GM23338 (cell line): ENCODE measurements around the gene SNX15.

Experiments used
- CREB1 ChIP-seq: fragments of 250-450 bp; sonication (Bioruptor Pico); IDR thresholded peaks from 2 replicates; pipeline ENCODE4 v1.5.0; 2020; ENCODE audit warnings: low read depth, mild to moderate bottlenecking, moderate library complexity
- EZH2 ChIP-seq: fragments of 200-600 bp; sonication (generic); IDR thresholded peaks from one replicate; pipeline ENCODE4 v1.8.0; 2017; ENCODE audit warnings: antibody characterized with exemption, mild to moderate bottlenecking, low read depth; ENCODE audit not compliant: unreplicated experiment
- EZH2phosphoT487 ChIP-seq: fragments of 200-600 bp; sonication (generic); IDR thresholded peaks from one replicate; pipeline ENCODE4 v1.8.1; 2018; ENCODE audit warnings: antibody characterized with exemption; ENCODE audit not compliant: unreplicated experiment
- JUNB ChIP-seq: IDR thresholded peaks from one replicate; pipeline ENCODE4 v1.6.1; 2016; ENCODE audit warnings: antibody characterized with exemption; ENCODE audit not compliant: unreplicated experiment
- POLR2AphosphoS5 ChIP-seq: IDR thresholded peaks from 2 replicates; pipeline ENCODE4 v1.6.1; 2016; ENCODE audit warnings: antibody characterized with exemption, low read depth
- STAT1 ChIP-seq: IDR thresholded peaks from one replicate; pipeline ENCODE4 v1.6.1; 2016; ENCODE audit warnings: antibody characterized with exemption; ENCODE audit not compliant: unreplicated experiment
- ZNF114 ChIP-seq: fragments of 250-450 bp; sonication (Bioruptor Pico); IDR thresholded peaks from 2 replicates; pipeline ENCODE4 v1.5.0; 2020; ENCODE audit warnings: mild to moderate bottlenecking, moderate library complexity
- TF ChIP-seq, protein P1 (sequence below), 2 experiments: fragments of 200-600 bp in 1 of 2; sonication (generic) in 1 of 2; conservative IDR thresholded peaks; 2 replicates each; pipeline versions ENCODE4 v1.5.1 to v1.6.1; 2016 to 2017; ENCODE audit warnings: antibody characterized with exemption in 2 of 2, low read depth in 2 of 2, mild to moderate bottlenecking in 2 of 2, moderate library complexity in 1 of 2
- TF ChIP-seq, protein P2 (sequence below): IDR thresholded peaks from one replicate; pipeline ENCODE4 v1.6.1; 2018; ENCODE audit warnings: antibody characterized with exemption; ENCODE audit not compliant: unreplicated experiment
- TF ChIP-seq, protein P3 (sequence below): IDR thresholded peaks from 2 replicates; pipeline ENCODE4 v1.6.1; 2016; ENCODE audit warnings: antibody characterized with exemption
- TF ChIP-seq, protein P4 (sequence below): fragments of 250-450 bp; sonication (Bioruptor Pico); IDR thresholded peaks from 2 replicates; pipeline ENCODE4 v1.5.0; 2020; ENCODE audit warnings: mild to moderate bottlenecking, moderate library complexity

DNA sequence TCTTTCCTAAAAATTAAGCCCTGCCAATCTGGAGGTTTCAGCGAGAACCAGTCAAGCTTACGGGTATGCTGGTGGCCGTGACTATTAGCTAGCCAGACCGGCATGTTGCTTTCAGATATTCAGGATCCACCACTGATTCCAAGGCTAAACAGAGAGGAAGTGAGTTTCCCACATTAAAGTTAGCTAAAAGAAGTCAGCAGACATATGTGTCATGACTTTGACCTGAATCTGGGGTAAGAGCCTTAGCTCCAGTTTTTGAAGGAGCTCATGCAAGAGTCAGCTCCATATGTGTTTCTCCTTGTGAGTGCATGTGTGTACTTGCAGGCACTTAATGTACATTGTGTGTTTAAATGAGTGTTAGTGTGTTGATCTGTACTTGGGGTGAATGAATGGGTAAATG, 58.2 kb downstream of the SNX15 start:
- TF ChIP-seq, protein P1, sequence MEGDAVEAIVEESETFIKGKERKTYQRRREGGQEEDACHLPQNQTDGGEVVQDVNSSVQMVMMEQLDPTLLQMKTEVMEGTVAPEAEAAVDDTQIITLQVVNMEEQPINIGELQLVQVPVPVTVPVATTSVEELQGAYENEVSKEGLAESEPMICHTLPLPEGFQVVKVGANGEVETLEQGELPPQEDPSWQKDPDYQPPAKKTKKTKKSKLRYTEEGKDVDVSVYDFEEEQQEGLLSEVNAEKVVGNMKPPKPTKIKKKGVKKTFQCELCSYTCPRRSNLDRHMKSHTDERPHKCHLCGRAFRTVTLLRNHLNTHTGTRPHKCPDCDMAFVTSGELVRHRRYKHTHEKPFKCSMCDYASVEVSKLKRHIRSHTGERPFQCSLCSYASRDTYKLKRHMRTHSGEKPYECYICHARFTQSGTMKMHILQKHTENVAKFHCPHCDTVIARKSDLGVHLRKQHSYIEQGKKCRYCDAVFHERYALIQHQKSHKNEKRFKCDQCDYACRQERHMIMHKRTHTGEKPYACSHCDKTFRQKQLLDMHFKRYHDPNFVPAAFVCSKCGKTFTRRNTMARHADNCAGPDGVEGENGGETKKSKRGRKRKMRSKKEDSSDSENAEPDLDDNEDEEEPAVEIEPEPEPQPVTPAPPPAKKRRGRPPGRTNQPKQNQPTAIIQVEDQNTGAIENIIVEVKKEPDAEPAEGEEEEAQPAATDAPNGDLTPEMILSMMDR (conservative IDR thresholded peaks at IDR 0.05; ENCODE audit: low read depth in 2 of 2) = no peak
- TF ChIP-seq EZH2 (no peak), JUNB (no peak), CREB1 (CRISPR knock-in tag) (no peak), EZH2phosphoT487 (no peak), POLR2AphosphoS5 (no peak), STAT1 (no peak), ZNF114 (no peak)
- TF ChIP-seq, protein P2, sequence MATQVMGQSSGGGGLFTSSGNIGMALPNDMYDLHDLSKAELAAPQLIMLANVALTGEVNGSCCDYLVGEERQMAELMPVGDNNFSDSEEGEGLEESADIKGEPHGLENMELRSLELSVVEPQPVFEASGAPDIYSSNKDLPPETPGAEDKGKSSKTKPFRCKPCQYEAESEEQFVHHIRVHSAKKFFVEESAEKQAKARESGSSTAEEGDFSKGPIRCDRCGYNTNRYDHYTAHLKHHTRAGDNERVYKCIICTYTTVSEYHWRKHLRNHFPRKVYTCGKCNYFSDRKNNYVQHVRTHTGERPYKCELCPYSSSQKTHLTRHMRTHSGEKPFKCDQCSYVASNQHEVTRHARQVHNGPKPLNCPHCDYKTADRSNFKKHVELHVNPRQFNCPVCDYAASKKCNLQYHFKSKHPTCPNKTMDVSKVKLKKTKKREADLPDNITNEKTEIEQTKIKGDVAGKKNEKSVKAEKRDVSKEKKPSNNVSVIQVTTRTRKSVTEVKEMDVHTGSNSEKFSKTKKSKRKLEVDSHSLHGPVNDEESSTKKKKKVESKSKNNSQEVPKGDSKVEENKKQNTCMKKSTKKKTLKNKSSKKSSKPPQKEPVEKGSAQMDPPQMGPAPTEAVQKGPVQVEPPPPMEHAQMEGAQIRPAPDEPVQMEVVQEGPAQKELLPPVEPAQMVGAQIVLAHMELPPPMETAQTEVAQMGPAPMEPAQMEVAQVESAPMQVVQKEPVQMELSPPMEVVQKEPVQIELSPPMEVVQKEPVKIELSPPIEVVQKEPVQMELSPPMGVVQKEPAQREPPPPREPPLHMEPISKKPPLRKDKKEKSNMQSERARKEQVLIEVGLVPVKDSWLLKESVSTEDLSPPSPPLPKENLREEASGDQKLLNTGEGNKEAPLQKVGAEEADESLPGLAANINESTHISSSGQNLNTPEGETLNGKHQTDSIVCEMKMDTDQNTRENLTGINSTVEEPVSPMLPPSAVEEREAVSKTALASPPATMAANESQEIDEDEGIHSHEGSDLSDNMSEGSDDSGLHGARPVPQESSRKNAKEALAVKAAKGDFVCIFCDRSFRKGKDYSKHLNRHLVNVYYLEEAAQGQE = no peak
- TF ChIP-seq, protein P3, sequence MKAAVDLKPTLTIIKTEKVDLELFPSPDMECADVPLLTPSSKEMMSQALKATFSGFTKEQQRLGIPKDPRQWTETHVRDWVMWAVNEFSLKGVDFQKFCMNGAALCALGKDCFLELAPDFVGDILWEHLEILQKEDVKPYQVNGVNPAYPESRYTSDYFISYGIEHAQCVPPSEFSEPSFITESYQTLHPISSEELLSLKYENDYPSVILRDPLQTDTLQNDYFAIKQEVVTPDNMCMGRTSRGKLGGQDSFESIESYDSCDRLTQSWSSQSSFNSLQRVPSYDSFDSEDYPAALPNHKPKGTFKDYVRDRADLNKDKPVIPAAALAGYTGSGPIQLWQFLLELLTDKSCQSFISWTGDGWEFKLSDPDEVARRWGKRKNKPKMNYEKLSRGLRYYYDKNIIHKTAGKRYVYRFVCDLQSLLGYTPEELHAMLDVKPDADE = no peak
- TF ChIP-seq, protein P4, sequence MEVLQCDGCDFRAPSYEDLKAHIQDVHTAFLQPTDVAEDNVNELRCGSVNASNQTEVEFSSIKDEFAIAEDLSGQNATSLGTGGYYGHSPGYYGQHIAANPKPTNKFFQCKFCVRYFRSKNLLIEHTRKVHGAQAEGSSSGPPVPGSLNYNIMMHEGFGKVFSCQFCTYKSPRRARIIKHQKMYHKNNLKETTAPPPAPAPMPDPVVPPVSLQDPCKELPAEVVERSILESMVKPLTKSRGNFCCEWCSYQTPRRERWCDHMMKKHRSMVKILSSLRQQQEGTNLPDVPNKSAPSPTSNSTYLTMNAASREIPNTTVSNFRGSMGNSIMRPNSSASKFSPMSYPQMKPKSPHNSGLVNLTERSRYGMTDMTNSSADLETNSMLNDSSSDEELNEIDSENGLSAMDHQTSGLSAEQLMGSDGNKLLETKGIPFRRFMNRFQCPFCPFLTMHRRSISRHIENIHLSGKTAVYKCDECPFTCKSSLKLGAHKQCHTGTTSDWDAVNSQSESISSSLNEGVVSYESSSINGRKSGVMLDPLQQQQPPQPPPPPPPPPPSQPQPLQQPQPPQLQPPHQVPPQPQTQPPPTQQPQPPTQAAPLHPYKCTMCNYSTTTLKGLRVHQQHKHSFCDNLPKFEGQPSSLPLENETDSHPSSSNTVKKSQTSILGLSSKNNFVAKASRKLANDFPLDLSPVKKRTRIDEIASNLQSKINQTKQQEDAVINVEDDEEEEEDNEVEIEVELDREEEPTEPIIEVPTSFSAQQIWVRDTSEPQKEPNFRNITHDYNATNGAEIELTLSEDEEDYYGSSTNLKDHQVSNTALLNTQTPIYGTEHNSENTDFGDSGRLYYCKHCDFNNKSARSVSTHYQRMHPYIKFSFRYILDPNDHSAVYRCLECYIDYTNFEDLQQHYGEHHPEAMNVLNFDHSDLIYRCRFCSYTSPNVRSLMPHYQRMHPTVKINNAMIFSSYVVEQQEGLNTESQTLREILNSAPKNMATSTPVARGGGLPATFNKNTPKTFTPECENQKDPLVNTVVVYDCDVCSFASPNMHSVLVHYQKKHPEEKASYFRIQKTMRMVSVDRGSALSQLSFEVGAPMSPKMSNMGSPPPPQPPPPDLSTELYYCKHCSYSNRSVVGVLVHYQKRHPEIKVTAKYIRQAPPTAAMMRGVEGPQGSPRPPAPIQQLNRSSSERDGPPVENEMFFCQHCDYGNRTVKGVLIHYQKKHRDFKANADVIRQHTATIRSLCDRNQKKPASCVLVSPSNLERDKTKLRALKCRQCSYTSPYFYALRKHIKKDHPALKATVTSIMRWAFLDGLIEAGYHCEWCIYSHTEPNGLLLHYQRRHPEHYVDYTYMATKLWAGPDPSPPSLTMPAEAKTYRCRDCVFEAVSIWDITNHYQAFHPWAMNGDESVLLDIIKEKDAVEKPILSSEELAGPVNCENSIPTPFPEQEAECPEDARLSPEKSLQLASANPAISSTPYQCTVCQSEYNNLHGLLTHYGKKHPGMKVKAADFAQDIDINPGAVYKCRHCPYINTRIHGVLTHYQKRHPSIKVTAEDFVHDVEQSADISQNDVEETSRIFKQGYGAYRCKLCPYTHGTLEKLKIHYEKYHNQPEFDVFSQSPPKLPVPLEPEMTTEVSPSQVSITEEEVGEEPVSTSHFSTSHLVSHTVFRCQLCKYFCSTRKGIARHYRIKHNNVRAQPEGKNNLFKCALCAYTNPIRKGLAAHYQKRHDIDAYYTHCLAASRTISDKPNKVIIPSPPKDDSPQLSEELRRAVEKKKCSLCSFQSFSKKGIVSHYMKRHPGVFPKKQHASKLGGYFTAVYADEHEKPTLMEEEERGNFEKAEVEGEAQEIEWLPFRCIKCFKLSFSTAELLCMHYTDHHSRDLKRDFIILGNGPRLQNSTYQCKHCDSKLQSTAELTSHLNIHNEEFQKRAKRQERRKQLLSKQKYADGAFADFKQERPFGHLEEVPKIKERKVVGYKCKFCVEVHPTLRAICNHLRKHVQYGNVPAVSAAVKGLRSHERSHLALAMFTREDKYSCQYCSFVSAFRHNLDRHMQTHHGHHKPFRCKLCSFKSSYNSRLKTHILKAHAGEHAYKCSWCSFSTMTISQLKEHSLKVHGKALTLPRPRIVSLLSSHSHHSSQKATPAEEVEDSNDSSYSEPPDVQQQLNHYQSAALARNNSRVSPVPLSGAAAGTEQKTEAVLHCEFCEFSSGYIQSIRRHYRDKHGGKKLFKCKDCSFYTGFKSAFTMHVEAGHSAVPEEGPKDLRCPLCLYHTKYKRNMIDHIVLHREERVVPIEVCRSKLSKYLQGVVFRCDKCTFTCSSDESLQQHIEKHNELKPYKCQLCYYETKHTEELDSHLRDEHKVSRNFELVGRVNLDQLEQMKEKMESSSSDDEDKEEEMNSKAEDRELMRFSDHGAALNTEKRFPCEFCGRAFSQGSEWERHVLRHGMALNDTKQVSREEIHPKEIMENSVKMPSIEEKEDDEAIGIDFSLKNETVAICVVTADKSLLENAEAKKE (CRISPR knock-in tag) = no peak
